H9 (cell line): ENCODE measurements around the gene TRAF3IP1. TPM values are rescaled to one million over a fixed set of nuclear protein-coding genes. Genes with fewer than 3 reads are reported as not detected.

Source experiments
- DNase-seq: peaks from one replicate; pipeline ENCODE4 v3.0.0-alpha.2; 2017
- H2AFZ ChIP-seq: one replicate; pipeline ENCODE4 v1.6.1; 2013; ENCODE audit warnings: mild to moderate bottlenecking, low read length, control low read depth, moderate library complexity
- H2AK5ac ChIP-seq: 2 replicates; pipeline ENCODE4 v1.6.1; 2013; ENCODE audit warnings: low read length, control low read depth, mixed read lengths; ENCODE audit not compliant: insufficient read length
- H2BK120ac ChIP-seq: one replicate; pipeline ENCODE4 v1.6.1; 2013; ENCODE audit warnings: low read depth, mild to moderate bottlenecking, low read length, control low read depth, inconsistent platforms; ENCODE audit not compliant: poor library complexity, severe bottlenecking
- H2BK12ac ChIP-seq: 2 replicates; pipeline ENCODE4 v1.6.1; 2013; ENCODE audit warnings: low read length, control low read depth, mixed read lengths, low read depth; ENCODE audit not compliant: insufficient read length
- H2BK15ac ChIP-seq: 2 replicates; pipeline ENCODE4 v1.6.1; 2013; ENCODE audit warnings: low read depth, low read length, control low read depth
- H2BK20ac ChIP-seq: one replicate; pipeline ENCODE4 v1.6.1; 2013; ENCODE audit warnings: low read depth, mild to moderate bottlenecking, low read length, control low read depth, inconsistent platforms; ENCODE audit not compliant: poor library complexity, severe bottlenecking
- H2BK5ac ChIP-seq: 2 replicates; pipeline ENCODE4 v1.6.1; 2013; ENCODE audit warnings: low read length, control low read depth, mixed read lengths; ENCODE audit not compliant: insufficient read length
- H3K14ac ChIP-seq: 2 replicates; pipeline ENCODE4 v1.6.1; 2013; ENCODE audit warnings: low read length, control low read depth; ENCODE audit not compliant: insufficient read depth
- H3K18ac ChIP-seq: 2 replicates; pipeline ENCODE4 v1.6.1; 2013; ENCODE audit warnings: low read depth, mild to moderate bottlenecking, mixed read lengths, low read length, control low read depth; ENCODE audit not compliant: insufficient read length
- H3K23ac ChIP-seq: 2 replicates; pipeline ENCODE4 v1.6.1; 2013; ENCODE audit warnings: low read length, control low read depth, mixed read lengths, low read depth; ENCODE audit not compliant: insufficient read length
- H3K23me2 ChIP-seq: 2 replicates; pipeline ENCODE4 v1.6.1; 2013; ENCODE audit warnings: low read depth, mild to moderate bottlenecking, mixed read lengths, low read length, control low read depth; ENCODE audit not compliant: insufficient read length, poor library complexity, severe bottlenecking
- H3K27ac ChIP-seq: 2 replicates; pipeline ENCODE4 v1.5.1; 2013; ENCODE audit warnings: low read length, control low read depth, mixed read lengths, low read depth; ENCODE audit not compliant: insufficient read length
- H3K27me3 ChIP-seq: 2 replicates; pipeline ENCODE4 v1.6.1; 2013; ENCODE audit warnings: low read length, control low read depth, inconsistent platforms; ENCODE audit not compliant: insufficient read depth
- H3K4ac ChIP-seq: 2 replicates; pipeline ENCODE4 v1.6.1; 2013; ENCODE audit warnings: low read depth, mild to moderate bottlenecking, control low read depth, inconsistent platforms, low read length, moderate library complexity
- H3K4me1 ChIP-seq: 2 replicates; pipeline ENCODE4 v1.6.1; 2013; ENCODE audit warnings: low read length, control low read depth, inconsistent platforms; ENCODE audit not compliant: insufficient read depth
- H3K4me2 ChIP-seq: 2 replicates; pipeline ENCODE4 v1.6.1; 2013; ENCODE audit warnings: low read length, control low read depth, mixed read lengths; ENCODE audit not compliant: insufficient read length, insufficient read depth
- H3K56ac ChIP-seq: 2 replicates; pipeline ENCODE4 v1.6.1; 2013; ENCODE audit warnings: low read depth, mild to moderate bottlenecking, mixed read lengths, low read length, control low read depth; ENCODE audit not compliant: insufficient read length
- H3K79me1 ChIP-seq: 2 replicates; pipeline ENCODE4 v1.6.1; 2013; ENCODE audit warnings: low read depth, mild to moderate bottlenecking, moderate library complexity, low read length, control low read depth, inconsistent platforms; ENCODE audit not compliant: insufficient read depth, poor library complexity, severe bottlenecking
- H3K79me2 ChIP-seq: 2 replicates; pipeline ENCODE4 v1.6.1; 2013; ENCODE audit warnings: low read length, control low read depth, inconsistent platforms; ENCODE audit not compliant: insufficient read depth
- H3K9ac ChIP-seq: 2 replicates; pipeline ENCODE4 v1.6.1; 2013; ENCODE audit warnings: low read length, control low read depth, mixed read lengths; ENCODE audit not compliant: insufficient read length; ENCODE audit errors: extremely low read depth
- H3K9me3 ChIP-seq: one replicate; pipeline ENCODE4 v1.6.1; 2013; ENCODE audit warnings: low read depth, low read length, inconsistent platforms; ENCODE audit not compliant: control insufficient read depth
- H3T11ph ChIP-seq: one replicate; pipeline ENCODE4 v1.6.1; 2013; ENCODE audit warnings: mild to moderate bottlenecking, low read length, control low read depth, inconsistent platforms
- H4K20me1 ChIP-seq: one replicate; pipeline ENCODE4 v1.6.1; 2013; ENCODE audit not compliant: control insufficient read depth, insufficient read length, insufficient read depth
- H4K5ac ChIP-seq: 2 replicates; pipeline ENCODE4 v1.6.1; 2013; ENCODE audit warnings: low read depth, mild to moderate bottlenecking, mixed read lengths, low read length, control low read depth; ENCODE audit not compliant: insufficient read length
- H4K8ac ChIP-seq: replicated peaks from 2 replicates; pipeline ENCODE4 v1.6.1; 2013; ENCODE audit warnings: low read length, control low read depth, mixed read lengths, low read depth; ENCODE audit not compliant: insufficient read length
- H4K91ac ChIP-seq: 2 replicates; pipeline ENCODE4 v1.6.1; 2013; ENCODE audit warnings: low read depth, mild to moderate bottlenecking, moderate library complexity, mixed read lengths, low read length, control low read depth; ENCODE audit not compliant: insufficient read length
- H3K27ac Mint-ChIP-seq, 3 experiments: 2 replicates in 2 of 3; 3 replicates in 1 of 3; pipeline ENCODE4 v1.8.0; 2020 to 2021; ENCODE audit warnings: mixed read lengths in 3 of 3, mild to moderate bottlenecking in 1 of 3, moderate library complexity in 1 of 3
- H3K27me3 Mint-ChIP-seq: 2 replicates; pipeline ENCODE4 v1.8.0; 2021; ENCODE audit warnings: low read depth, mild to moderate bottlenecking, moderate library complexity, mixed read lengths
- H3K36me3 Mint-ChIP-seq, 3 experiments: 2 replicates in 2 of 3; 3 replicates in 1 of 3; pipeline ENCODE4 v1.8.0; 2020 to 2021; ENCODE audit warnings: low read depth in 3 of 3, mixed read lengths in 3 of 3; ENCODE audit not compliant: insufficient read depth in 1 of 3
- H3K4me1 Mint-ChIP-seq, 2 experiments: 2 replicates each; pipeline ENCODE4 v1.8.0; 2020; ENCODE audit warnings: mixed read lengths in 2 of 2
- H3K4me3 Mint-ChIP-seq, 2 experiments: 2 replicates in 1 of 2; 3 replicates in 1 of 2; pipeline ENCODE4 v1.8.0; 2020 to 2021; ENCODE audit warnings: mild to moderate bottlenecking in 2 of 2, mixed read lengths in 2 of 2, moderate library complexity in 1 of 2
- H3K9me3 Mint-ChIP-seq, 2 experiments: 2 replicates in 1 of 2; 3 replicates in 1 of 2; pipeline ENCODE4 v1.8.0; 2020; ENCODE audit warnings: mild to moderate bottlenecking in 2 of 2, mixed read lengths in 2 of 2, moderate library complexity in 1 of 2
- CTCF ChIP-seq: fragments of 200-600 bp; sonication (generic); conservative IDR thresholded peaks from 3 replicates; pipeline ENCODE4 v1.8.0; 2021; ENCODE audit warnings: antibody characterized with exemption, mild to moderate bottlenecking
- WGBS: extraction: QIAGEN DNeasy Blood & Tissue Kit; methylation state at CpG from one replicate; pipeline ENCODE4 v1.1.7; 2013; ENCODE audit warnings: missing lambda C conversion rate, low lambda C conversion rate, mixed read lengths; ENCODE audit not compliant: insufficient read length; ENCODE audit errors: extremely low coverage; 5-methylcytosine and 5-hydroxymethylcytosine counted together
- total RNA-seq: library from RNA; stranded (reverse); gene quantifications from 2 replicates; pipeline ENCODE4 v1.2.1, GENCODE V29; 2021

The TRAF3IP1 gene
- total RNA-seq, 1 experiment from 2014 or later, result 16.4 TPM

- H4K91ac ChIP-seq, result no peak overlapping the region
- no peak overlapping the region for H4K5ac ChIP-seq
- H3K23ac ChIP-seq, result no peak overlapping the region
- H2BK20ac ChIP-seq, result no peak overlapping the region
- no peak overlapping the region for H3K4ac ChIP-seq
- no peaks in the 10 kb centered on the region for H3K23me2 ChIP-seq
- H3K27me3 ChIP-seq, result no peaks in the 10 kb centered on the region
- DNase-seq, result no peak
- H2AK5ac ChIP-seq, result no peak overlapping the region
- peaks cover 0 to 5% (median 5%) of the 10 kb centered on the region in 3 experiments; a peak in 4 of 7 replicates for H3K36me3 Mint-ChIP-seq
- H3K18ac ChIP-seq, result no peak overlapping the region
- no peak overlapping the region; a peak in 1 of 5 replicates for H3K4me3 Mint-ChIP-seq
- H3K79me1 ChIP-seq, result no peaks in the 10 kb centered on the region
- peaks cover 0 to 2% of the 10 kb centered on the region in 2 experiments; a peak in 2 of 4 replicates for H3K4me1 Mint-ChIP-seq
- no peak overlapping the region for H3K14ac ChIP-seq
- H3K9ac ChIP-seq, result no peak overlapping the region
- no peak overlapping the region for H4K8ac ChIP-seq
- H3K27ac ChIP-seq, result no peak overlapping the region
- no peak overlapping the region for H3K4me2 ChIP-seq
- no peak overlapping the region for H2BK12ac ChIP-seq
- peaks cover 0 to 2% of the 10 kb centered on the region in 2 experiments; a peak in 3 of 5 replicates for H3K9me3 Mint-ChIP-seq
- H2AFZ ChIP-seq, result no peak overlapping the region
- H3T11ph ChIP-seq, result no peak overlapping the region
- no peaks in the 10 kb centered on the region for H3K9me3 ChIP-seq
- no peak overlapping the region for H2BK5ac ChIP-seq
- no peaks in the 10 kb centered on the region for H4K20me1 ChIP-seq
- H2BK120ac ChIP-seq, result no peak overlapping the region
- H3K4me1 ChIP-seq, result no peaks in the 10 kb centered on the region
- WGBS, result no CpG with 5 or more reads among the region's 10 CpGs
- H2BK15ac ChIP-seq, result no peak overlapping the region
- H3K79me2 ChIP-seq, result no peaks in the 10 kb centered on the region
- H3K27me3 Mint-ChIP-seq, result no peaks in the 10 kb centered on the region
- peak overlapping the region in 1 of 3 experiments; percentile 55; a peak in 1 of 7 replicates for H3K27ac Mint-ChIP-seq
- TF ChIP-seq CTCF, result no peak
- H3K56ac ChIP-seq, result peak overlapping the region; percentile 13
These were observed 49.9 kb downstream of the TRAF3IP1 start for GRCh38 chr2:238370094-238370822.
